GM21447 (cell line): Measurements from ENCODE around the gene TRPM2.
"Not testable (repeated sequence)": the region's sequence is repeated elsewhere in the genome, so short reads cannot be mapped to it uniquely, and the experiment has no call there.

Experiments used
- ATAC-seq: cut with Tn5 transposase; IDR thresholded peaks from one replicate; pipeline ENCODE4 v1.9.1; 2021; ENCODE audit not compliant: unreplicated experiment

Gene TRPM2

DNA sequence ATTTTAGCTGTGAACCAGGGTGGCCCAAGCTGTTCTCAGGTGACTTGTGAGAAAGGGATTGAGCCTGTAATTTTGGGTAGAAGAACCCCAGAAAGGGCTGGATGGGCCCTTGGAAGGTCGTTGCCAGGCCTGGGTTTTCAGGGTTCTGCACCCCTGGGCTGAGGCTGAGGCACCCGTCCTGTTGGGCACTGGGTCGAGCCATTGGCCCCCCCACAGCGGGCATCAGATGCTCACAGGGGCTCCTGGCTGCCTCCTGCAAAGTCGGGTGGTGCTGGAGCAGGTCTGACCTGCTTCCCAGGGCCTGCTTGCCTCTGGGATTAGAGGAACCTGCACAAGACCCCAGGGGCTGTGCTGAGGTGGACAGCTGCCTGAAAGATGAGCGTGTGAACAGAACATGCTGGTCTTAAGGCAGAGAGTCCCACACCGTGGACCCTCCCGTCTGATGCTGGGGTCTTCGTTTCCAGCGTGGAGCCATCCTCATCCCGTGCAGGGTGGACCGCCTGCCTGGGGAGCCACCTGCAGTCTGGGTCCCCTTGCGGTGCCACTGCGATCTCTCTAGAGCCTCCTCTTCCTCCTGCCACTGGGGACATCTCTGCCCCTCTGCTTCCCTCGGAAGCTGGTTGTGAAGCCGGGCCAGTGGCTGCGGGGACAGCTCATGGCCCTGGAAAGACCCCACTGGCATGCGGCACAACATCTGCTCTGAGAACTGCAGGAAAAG is 1.7 kb upstream of the TRPM2 start:
- no peak for ATAC-seq

DNA sequence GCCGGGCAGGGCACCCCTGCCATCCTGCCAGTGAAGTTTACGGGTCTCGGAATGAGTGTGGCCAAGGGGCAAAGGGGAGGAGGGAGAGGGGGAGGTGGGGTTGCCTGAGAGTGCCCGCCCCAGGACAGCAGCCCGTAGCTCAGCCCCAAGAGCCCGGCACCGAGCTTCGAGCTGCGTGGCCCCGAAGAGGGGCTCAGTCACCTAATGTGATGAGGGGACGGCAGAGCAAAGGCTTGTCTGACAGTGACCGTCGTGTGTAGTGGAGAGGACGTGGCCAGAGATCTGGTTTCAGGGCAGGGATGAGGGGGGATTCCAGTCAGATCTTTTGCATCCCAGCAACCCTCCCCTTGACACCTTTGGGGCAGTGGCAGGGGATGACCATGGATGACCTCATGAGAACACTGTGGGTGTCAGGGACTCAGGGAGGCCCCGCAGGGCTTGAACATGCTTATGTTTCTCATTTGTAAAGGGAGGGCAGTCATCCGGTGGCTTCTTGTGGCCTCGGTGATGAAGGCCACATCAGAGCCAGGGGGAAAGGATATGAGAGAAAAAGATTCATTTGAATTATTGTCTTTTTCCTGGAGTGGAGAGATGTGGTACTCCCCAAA is 1.1 kb upstream of the TRPM2 start:
- no peak for ATAC-seq

DNA sequence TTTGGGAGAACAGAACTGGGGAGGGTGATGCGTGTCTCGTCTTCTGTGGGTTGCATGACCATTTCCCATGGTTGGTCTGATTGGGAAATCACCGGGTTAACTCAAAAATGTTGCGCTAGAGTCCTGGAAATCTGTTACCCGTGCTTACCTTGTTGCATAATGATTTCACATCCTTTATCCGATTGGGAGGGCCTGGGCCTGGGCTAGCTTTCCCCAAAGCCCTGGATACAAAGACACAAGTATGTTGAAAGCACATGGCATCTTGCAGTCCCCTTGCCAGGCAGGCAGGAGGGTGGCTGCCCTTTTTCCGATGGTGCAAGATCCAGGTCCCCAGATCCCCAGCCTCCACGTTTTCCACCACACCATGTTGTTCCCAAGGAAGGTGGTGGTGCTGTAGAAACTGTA is 582 bp downstream of the TRPM2 start:
- ATAC-seq: no peak

DNA sequence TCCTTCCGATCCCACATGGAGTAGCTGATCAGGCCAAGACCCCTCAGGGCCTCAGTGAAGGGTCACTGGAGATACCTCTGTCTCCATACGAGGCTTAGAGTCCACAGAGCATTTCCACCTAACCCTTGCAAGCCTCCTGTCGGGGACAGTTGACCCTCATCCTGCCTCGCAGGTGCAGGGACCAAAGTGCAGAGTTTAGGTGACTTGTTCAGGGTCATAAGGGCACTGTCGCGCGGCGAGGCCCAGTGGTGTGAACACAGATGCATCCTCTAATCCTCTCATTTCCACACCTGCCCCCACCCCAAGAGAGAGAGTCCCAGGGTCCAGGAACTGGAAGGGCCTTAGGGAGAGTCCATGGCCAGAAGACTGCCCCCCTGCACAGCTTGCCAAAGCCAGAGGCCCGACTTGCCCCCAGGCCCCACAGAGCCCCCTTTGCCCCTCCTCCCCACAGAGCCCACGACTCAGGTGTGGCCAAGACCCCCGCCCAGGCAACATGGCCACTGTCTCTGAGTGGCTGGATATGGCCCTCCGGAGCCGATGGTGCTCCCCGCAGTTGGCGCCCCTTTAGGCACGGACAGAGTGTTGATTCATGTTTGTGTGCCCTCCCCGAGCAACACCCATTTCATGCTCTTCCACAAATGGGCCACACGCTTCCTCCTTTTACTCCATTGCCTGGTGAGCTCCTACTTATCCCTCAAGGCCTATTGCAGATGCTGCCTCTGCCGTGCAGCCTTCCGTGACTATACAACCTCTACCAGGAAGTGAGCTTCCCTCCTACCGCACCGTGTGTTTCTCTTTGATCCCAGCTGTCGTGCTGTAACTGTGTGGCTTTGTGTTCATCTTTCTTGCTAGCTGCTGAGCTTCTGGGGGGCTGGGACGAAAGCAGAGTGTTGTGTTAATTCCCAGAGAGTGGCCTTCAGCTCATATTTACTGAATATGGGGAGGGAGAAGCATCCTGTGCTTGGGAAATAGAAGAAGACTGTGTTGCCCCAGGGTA is 1.7 kb downstream of the TRPM2 start:
- ATAC-seq: no peak

DNA sequence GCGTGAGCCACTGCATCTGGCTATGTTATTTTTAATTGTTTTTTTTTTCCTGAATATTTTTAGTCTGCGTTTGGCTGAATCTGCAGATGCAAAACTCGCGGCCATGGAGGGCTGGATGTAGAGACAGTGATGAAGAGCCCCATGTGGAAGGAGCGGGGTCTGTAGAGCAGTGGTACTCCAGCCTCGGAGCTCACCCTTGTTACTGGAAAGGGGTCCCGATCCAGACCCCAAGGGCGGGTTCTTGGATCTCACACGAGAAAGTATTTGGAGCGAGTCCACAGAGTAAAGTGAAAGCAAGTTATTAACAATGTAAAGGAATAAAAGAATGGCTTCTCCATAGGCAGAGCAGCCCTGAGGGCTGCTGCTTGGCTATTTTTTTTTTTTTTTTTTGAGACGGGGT is 2.7 kb downstream of the TRPM2 start:
- ATAC-seq: no peak

DNA sequence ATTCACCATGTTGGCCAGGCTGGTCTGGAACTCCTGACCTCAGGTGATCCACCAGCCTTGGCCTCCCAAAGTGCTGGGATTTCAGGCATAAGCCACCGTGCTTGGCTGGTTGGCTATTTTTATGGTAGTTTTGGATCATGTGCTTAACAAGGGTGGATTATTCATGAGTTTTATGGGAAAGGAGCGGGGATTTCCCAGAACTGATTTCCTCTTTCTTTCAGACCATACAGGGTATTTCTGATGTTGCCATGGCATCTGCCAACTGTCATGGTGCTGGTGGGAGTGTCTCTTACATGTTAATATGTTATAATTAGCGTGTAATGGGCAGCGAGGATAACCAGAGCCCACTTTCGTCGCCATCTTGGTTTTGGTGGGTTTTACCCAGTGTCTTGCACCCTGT is 3.2 kb downstream of the TRPM2 start:
- ATAC-seq: no peak

DNA sequence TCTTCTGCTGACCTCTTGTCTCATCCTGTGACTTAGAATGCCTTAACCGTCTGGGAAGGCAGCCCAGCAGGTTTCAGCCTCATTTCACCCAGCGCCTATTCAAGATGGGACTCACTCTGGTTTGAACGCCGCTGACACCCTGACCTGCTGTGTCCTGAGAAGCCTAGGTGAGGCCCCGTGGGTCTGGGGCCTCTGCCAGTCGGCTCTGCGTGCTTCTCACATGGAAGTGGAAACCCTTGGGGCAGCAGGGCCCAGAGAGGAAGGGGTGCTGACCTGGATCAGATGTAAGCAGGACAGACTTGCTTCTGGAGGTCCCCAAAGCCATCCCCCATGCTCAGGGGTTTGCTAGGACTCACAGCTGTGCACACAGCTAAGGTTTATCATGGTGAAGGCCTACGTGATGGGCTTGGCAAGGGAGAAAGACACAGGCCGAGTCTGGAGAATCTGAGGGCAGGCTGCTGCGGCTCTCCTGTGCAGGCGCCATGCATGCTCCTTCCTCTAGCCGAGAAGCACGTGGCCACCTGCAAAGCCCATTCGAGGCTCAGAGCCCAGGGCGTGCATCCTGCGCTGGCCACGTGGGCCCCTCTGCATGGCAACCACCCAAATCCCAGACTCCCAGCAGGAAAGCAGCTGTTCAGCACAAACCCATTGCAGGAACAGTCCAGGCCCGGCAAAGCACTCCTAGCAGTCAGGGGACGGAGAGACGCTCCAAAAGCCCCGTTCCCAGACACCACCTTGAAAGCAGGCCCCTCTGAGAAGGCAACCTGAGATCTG is 3.8 kb downstream of the TRPM2 start:
- ATAC-seq: no peak

DNA sequence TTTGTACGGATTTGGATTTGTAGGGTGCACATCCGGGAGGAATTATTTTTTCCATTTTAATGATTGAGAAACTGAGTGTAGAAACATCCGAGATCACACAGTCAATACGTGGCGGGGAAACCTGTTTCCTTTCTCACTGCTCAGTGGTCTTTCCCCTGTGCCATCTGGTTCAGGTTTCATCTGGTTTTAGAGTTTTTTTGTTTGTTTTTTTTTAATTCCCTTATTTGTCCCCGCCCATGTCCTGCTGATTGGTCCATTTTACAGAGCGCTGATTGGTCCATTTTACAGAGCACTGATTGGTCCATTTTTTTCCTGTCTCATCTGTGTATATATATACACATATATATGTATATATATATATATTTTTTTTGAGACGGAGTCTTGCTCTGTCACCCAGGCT is 6.0 kb downstream of the TRPM2 start:
- ATAC-seq: no peak

DNA sequence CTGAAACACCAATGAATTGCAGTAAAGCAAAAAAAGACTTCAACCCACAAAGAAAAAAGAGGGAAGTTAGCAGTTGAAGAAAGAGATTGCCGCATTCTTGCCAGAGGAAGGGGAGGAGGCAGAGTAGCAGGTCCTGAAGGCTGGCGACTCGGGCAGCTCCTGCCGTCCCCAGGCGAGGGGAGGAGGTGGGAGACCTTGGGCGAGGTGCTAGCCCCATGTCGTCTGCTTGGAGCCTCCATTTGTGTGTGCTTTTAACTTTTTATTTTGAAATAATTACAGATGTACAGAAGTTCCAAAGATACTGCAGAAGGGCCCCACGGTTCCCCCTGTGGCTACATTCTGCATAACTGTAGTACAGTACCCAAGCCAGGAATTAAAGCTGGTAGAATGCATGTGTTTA is 6.7 kb downstream of the TRPM2 start:
- no peak for ATAC-seq

DNA sequence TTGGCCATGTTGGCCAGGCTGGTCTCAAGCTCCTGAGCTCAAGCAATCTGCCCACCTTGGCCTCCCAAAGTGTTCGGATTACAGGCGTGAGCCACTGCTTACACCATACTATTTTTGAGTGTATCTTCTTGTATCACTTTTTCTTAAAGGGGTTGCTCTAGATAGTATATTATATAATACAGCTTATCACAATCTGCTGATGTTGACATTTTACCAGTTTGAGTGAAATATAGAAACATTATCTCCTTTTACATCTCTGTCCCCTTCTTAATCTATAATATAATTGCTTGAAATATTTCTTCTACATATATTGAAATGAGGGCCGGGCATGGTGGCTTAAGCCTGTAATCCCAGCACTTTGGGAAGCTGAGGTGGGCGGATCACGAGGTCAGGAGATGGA is 8.5 kb downstream of the TRPM2 start:
- not testable (repeated sequence) for ATAC-seq

DNA sequence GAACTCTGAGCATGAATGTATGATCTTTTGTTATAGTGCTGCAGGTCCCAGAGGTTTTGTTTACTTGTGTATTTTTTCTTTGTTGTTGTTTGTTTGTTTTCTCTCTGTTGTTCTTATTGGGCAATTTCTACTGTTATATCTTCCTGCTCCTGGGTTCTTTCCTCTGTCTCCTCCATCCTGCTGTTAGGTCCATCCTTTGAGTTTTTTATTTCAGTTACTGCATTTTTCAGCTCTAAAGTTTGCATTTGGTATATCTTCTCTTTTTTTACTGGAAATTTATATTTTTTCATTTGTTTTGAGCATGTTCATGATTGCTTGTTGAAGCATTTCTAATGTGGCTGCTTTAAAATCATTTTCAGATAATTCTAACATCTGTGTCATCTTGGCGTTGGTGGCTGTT is 9.9 kb downstream of the TRPM2 start:
- no peak for ATAC-seq

DNA sequence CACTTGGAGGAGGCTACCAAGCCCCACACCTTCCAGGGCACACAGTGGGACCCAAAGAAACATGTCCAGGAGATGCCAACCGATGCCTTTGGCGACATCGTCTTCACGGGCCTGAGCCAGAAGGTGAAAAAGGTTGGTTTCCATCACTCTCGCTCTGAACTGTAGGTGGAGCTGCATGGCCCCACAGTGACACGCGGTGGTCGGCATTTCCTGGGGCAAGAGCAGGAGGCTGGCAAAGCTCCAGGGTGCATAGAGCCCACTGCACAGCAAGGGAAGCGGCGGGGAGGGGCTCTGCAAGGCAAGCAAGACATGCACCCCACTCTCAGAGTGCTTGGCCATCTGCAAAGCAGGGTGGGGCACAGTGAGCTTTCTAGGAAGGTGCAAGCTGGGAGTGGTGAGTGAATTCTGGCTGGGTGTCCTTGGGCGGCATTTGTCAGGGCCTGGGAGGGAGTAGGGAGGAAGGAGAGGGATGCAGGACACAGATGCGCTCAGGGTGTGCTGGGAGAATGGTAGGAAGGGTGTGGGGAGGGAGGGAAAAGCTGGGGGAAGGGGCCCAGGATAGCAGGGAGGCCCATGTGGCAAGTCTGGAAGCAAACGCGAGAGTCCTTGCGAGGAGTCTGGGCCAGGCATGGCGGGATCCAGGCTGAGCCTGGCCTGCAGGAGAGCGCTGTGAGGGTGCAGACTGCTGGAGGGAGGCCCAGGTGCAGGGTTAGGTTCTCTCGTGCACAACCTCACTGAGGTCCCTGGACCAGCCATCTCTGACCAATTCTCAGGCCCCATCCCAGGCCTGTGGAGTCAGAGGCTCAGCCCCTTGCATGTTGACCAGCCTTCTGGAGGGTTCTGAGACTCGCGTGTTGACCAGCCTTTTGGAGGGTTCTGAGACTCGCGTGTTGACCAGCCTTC is 11.0 kb downstream of the TRPM2 start:
- no peak for ATAC-seq

DNA sequence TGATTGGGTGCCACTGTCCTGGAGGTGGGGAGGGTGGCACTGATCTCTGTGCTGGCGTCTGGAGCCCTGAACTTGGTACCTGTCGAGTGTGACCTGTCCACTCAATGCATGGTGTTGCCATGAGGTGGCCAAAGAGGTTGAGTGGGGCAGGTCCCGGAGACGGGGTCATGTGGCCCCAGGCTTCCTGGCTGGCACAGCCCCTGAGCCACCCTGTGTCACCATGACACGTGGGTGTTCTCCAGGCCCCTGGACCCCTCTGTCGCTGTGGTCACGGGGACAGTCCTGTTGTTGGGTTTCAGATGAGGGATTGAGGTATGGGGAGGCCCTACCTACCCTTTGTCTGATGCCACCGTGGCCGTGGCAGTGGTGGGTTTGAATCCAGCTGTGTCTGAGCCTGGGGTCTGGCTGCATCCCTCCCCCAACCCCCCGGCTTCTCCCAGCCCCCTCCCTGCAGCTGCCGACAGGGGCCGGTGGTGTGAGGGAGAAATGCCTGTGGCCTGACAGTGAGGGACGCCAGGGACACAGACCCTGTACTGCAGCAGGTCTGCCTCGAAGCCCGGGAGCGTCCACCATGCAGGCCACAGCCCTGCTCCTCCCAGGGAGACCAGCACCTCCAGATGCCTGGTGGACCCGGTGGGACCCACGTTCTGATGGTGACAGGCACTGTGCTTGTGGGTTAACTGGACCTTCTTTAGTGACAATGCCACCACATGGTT is 12.0 kb downstream of the TRPM2 start:
- no peak for ATAC-seq

DNA sequence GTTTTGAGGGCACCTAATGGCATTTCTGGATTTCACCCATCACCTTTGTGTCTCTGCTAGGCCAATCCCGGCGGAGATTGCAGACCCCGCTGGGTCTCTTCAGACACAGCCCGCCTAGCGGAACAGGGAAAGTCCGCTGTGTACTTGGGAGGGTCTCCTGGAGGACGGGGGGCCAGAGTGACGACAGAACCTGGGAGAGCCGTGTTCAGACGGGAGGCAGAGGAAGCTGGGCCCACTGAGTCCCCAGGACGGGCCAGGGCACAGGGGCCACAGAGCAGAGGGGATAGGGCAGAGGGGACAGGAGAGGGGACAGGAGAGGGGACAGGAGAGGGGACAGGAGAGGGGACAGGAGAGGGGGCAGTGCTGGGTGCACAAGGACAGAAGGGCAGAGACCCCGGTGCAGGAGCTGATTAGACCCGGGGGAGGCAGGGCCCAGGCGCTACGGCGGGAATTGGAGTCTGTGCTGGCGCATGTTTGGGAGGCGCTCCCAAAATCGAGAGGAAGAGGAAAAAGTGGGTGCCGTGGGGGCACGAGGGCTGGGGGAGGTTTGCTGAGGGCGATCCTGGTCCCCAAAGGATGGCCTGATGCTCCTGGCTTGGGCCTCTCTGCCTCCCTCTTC is 12.7 kb downstream of the TRPM2 start:
- no peak for ATAC-seq

DNA sequence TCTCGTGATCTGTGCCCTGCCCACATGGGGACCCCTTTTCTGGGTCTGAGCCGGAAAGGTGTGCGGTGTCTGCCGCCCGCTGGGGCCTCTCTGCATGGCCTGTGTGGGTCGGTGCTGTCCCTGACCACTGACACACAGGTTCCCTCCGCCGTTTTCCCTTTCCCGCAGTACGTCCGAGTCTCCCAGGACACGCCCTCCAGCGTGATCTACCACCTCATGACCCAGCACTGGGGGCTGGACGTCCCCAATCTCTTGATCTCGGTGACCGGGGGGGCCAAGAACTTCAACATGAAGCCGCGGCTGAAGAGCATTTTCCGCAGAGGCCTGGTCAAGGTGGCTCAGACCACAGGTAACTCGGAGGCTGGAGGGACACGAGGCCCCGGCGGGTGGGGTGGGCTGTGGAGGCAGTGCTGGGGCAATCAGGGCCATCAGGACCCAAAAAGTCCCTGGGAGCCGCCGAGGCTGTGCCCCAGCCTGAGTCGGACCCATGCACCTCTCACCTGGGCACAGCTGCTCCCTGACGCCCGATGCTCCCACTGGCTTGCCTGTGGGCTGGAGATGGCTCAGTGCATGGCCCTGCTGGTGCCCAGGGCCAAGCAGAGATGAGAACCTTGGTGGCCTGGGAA is 13.3 kb downstream of the TRPM2 start:
- no peak for ATAC-seq

DNA sequence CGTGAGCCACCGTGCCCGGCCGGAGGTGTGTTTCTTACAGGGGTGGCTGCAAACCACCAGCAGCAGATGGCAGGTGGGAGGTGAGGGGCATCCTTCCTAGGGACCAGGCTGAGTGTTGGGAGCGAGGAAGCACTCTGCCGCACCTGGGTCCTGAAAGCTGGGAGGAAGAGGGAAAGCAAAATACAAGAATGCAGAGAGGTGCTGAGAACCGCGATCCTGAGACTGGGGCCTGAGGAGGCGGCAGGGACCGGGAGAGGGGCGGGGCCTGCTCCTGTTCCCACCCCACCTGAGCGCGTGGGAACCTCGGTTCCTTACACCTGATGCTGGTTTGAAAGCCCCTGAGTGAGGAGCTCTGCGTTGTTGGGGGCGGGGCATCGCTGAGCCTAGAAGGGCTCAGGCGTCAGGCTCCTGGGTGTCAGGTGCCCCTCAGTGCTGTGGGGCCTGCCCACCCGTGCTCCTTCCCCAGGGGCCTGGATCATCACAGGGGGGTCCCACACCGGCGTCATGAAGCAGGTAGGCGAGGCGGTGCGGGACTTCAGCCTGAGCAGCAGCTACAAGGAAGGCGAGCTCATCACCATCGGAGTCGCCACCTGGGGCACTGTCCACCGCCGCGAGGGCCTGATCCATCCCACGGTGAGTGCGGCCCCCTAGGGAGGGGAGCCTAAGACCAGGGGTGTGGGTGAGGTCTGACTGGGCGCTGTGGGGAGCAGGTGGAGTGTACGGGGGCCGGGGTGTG is 15.5 kb downstream of the TRPM2 start:
- no peak for ATAC-seq

DNA sequence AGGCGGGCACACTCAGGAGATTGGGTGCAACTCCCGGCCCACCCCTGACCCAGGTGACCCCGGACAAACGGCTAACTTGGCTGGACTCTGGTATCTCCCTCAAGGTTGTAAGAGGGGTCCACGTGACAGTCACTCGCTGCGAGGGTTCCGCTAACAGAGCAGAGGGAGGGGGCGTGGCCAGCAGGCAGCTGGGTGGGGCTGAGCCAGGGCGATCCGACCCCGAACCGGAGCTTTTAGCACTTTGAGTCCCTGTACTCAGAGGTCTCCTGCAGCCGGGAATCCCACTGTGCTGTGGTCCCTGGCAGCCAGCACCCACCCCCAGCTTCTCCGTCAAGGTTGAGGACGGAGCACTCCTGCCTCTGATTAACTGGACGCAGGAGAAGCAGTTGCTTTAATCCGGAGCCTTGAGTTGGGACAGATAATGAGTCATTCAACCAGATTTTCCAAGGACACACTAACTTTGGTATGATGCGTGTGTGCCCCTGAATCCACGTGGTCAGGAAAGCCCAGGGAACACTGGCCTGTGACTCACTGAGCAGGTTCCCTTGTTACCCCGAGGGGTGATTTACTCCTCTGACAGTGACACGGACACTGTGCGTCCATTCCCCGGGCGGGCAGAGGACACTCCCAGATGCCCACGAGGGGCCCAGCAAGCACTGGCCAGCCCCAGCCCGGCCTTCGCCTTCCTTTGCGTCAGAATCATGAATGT is 16.8 kb downstream of the TRPM2 start:
- no peak for ATAC-seq
